Vagina (tissue), 2 donors: ENCODE data around the gene SMG6. TPM values are rescaled to one million over a fixed set of nuclear protein-coding genes. Genes with fewer than 3 reads are reported as not detected.

Source experiments
- DNase-seq, 2 donors: peaks; one replicate each; pipeline ENCODE4 v3.0.0-alpha.2; 2017; ENCODE audit errors: extremely low spot score in 2 of 2
- H3K27ac ChIP-seq: fragments of 200-600 bp; sonication (generic); one replicate; pipeline ENCODE4 v1.5.1; 2019
- H3K27me3 ChIP-seq: fragments of 200-600 bp; sonication (generic); one replicate; pipeline ENCODE4 v1.5.1; 2019
- H3K36me3 ChIP-seq, 2 donors: fragments of 200-600 bp; sonication (generic); one replicate each; pipeline ENCODE4 v1.5.1; 2017 to 2019
- H3K4me1 ChIP-seq: fragments of 200-600 bp; sonication (generic); one replicate; pipeline ENCODE4 v1.5.1; 2019
- H3K4me3 ChIP-seq, 2 donors: fragments of 200-600 bp; sonication (generic); 1 replicate in 1 of 2; 2 replicates in 1 of 2; pipeline ENCODE4 v1.5.1; 2016 to 2019
- H3K9me3 ChIP-seq: fragments of 200-600 bp; sonication (generic); one replicate; pipeline ENCODE4 v1.5.1; 2019
- POLR2A ChIP-seq, 2 donors: fragments of 450-650 bp; IDR thresholded peaks; one replicate each; pipeline ENCODE4 v1.6.1; 2017; ENCODE audit warnings: antibody characterized with exemption in 2 of 2, mild to moderate bottlenecking in 2 of 2, moderate library complexity in 2 of 2
- POLR2AphosphoS5 ChIP-seq, 2 donors: sonication (generic); formaldehyde crosslinking; IDR thresholded peaks; one replicate each; pipeline ENCODE4 v1.9.0; 2017; ENCODE audit warnings: antibody characterized with exemption in 2 of 2, mild to moderate bottlenecking in 2 of 2, low read depth in 1 of 2; ENCODE audit not compliant: insufficient read depth in 1 of 2
- intact Hi-C: fragments of 100-400 bp; cut with DNase I; formaldehyde crosslinking; loops from one replicate; pipeline ENCODE4 v1.15.1; 2023
- total RNA-seq: library from RNA; depleted of rRNA; stranded (reverse); fragments of >200 nt; gene quantifications from one replicate; pipeline ENCODE4 v1.2.3, GENCODE V29; 2016
- TF ChIP-seq, protein P1 (sequence below), 3 experiments: fragments of 450-650 bp in 2 of 3; fragments of 200-600 bp in 1 of 3; sonication (generic) in 1 of 3; IDR thresholded peaks; one replicate each; pipeline ENCODE4 v1.5.1; 2017 to 2019; ENCODE audit warnings: antibody characterized with exemption in 3 of 3, mild to moderate bottlenecking in 2 of 3, moderate library complexity in 2 of 3

Gene SMG6
- total RNA-seq, 1 donor from 2014 or later = 46.2 TPM

DNA sequence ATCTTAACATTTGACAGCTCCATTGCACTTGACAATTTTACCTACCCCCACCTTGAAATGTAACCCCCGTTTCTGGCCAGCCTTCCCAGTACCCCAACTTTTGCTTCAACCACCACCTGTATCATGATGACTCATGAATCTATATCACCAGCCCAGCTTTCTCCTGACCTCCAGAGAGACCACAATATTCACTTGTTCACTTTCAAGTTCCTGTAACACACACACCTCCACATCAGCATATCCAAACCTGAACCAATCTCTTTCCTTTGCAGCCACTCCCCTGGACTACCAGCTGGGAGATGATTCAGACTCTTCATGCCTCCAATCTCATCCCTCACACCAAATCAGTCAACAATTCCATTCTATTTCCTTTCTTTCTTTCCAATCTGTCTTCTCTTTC is 8.0 kb downstream of the SMG6 start:
- TF ChIP-seq, protein P1, sequence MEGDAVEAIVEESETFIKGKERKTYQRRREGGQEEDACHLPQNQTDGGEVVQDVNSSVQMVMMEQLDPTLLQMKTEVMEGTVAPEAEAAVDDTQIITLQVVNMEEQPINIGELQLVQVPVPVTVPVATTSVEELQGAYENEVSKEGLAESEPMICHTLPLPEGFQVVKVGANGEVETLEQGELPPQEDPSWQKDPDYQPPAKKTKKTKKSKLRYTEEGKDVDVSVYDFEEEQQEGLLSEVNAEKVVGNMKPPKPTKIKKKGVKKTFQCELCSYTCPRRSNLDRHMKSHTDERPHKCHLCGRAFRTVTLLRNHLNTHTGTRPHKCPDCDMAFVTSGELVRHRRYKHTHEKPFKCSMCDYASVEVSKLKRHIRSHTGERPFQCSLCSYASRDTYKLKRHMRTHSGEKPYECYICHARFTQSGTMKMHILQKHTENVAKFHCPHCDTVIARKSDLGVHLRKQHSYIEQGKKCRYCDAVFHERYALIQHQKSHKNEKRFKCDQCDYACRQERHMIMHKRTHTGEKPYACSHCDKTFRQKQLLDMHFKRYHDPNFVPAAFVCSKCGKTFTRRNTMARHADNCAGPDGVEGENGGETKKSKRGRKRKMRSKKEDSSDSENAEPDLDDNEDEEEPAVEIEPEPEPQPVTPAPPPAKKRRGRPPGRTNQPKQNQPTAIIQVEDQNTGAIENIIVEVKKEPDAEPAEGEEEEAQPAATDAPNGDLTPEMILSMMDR (IDR thresholded peaks at IDR 0.05) = no peak
- TF ChIP-seq POLR2AphosphoS5 (IDR thresholded peaks at IDR 0.05; ENCODE audit: insufficient read depth in 1 of 2, low read depth in 1 of 2) (no peak), POLR2A (IDR thresholded peaks at IDR 0.05) (no peak)
- H3K36me3 ChIP-seq = peaks cover 0 to 81% of the 10 kb centered on the region in 2 donors
- intact Hi-C loops = no loop called here
- no peak overlapping the region for H3K4me3 ChIP-seq
- H3K4me1 ChIP-seq = peaks cover 14% of the 10 kb centered on the region
- H3K27ac ChIP-seq = no peak overlapping the region
- DNase-seq = no peak
- no peaks in the 10 kb centered on the region for H3K27me3 ChIP-seq
- no peaks in the 10 kb centered on the region for H3K9me3 ChIP-seq

DNA sequence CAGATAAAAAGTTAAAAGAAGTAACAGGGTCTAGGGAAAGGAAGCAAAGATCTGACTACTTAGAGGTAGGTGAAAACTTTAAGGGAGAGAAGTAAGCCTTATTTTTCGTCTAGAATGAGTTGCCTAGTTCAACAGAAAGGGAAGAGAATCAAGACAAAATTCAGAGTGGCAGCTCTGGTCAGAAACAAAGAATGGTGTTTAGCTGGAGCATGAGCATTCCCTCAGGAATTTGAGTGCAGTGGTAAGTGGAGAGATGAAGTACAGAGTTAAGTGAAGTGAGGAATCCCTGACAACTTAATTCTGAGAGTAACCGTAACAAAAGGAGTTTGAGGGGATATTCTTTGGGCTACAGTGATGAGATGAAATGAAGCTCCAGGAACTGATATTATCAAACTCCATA is 11.5 kb downstream of the SMG6 start:
- Histone ChIP-seq H3K4me3 (no peak overlapping the region), H3K36me3 (peaks cover 0 to 62% of the 10 kb centered on the region in 2 donors), H3K4me1 (no peaks in the 10 kb centered on the region), H3K27ac (no peak overlapping the region), H3K9me3 (no peaks in the 10 kb centered on the region), H3K27me3 (no peaks in the 10 kb centered on the region)
- DNase-seq = no peak
- TF ChIP-seq POLR2AphosphoS5 (IDR thresholded peaks at IDR 0.05; ENCODE audit: insufficient read depth in 1 of 2, low read depth in 1 of 2) = no peak
- TF ChIP-seq, protein P1 (IDR thresholded peaks at IDR 0.05) = no peak
- intact Hi-C loops = no loop called here

DNA sequence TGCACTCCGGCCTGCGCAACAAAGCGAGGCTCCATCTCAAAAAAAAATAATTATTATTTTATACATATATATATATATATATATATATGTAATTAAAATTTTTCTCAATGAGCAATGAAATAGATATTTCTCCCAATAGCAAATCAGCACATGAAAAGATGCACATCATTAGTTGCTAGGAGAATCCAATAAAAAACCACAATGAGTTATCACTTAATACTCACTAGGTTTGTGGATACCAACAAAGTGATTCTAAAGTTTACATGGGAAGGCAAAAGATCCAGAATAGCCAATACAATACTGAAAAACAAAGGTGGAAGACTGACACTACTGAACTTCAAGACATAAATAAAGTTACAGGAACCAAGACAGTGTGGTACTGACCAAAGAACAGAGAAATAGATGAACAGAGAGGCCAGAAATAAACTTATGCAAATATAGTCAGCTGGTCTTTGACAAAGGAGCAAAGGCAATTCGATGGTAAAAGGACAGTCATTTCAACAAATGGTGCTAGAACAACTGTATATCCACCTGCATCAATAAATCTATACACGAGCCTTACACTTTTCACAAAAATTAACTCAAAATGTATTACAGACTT is 13.6 kb downstream of the SMG6 start:
- no peaks in the 10 kb centered on the region for H3K27me3 ChIP-seq

DNA sequence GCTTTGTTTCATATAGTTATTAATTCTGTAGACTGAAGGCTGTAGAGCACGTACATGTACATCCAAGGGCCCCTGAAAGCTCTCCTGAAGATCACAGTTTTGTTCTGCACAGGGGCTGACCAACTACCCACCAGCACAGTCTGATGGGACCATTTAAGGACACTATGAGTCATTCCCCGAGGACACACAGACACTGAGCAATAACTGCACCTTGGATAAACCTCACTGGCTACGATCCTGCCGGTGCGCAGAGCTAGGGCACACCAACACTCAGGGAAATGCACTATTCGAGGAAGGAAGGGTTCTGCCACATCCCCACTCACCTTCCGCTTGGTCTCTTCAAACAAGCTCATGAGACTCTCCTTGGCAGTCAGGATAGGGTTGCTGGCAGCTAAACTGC is 20.3 kb downstream of the SMG6 start:
- H3K9me3 ChIP-seq = no peaks in the 10 kb centered on the region
- H3K27me3 ChIP-seq = no peaks in the 10 kb centered on the region
- no peak for TF ChIP-seq POLR2A (IDR thresholded peaks at IDR 0.05)
- TF ChIP-seq, protein P1 (IDR thresholded peaks at IDR 0.05) = no peak
- TF ChIP-seq POLR2AphosphoS5 (IDR thresholded peaks at IDR 0.05; ENCODE audit: insufficient read depth in 1 of 2, low read depth in 1 of 2) = no peak
- no peak overlapping the region for H3K27ac ChIP-seq
- DNase-seq = no peak
- intact Hi-C loops = loop anchor here (5.0 kb wide), 1 partner anchor 226 kb away; the partner anchor contains the start of gene HIC1
- no peaks in the 10 kb centered on the region for H3K4me1 ChIP-seq
- H3K36me3 ChIP-seq = peaks cover 0 to 47% of the 10 kb centered on the region in 2 donors
- no peak overlapping the region for H3K4me3 ChIP-seq

More for the DNA sequence above, 13.6 kb downstream of the SMG6 start:
- DNase-seq = no peak
- Histone ChIP-seq H3K4me3 (no peak overlapping the region), H3K9me3 (no peaks in the 10 kb centered on the region), H3K36me3 (peaks cover 0 to 43% of the 10 kb centered on the region in 2 donors), H3K27ac (no peak overlapping the region), H3K4me1 (no peaks in the 10 kb centered on the region)
- TF ChIP-seq POLR2A (IDR thresholded peaks at IDR 0.05) = no peak
- TF ChIP-seq, protein P1 (IDR thresholded peaks at IDR 0.05) = no peak
- TF ChIP-seq POLR2AphosphoS5 (IDR thresholded peaks at IDR 0.05; ENCODE audit: insufficient read depth in 1 of 2, low read depth in 1 of 2) = no peak
- intact Hi-C loops = no loop called here

DNA sequence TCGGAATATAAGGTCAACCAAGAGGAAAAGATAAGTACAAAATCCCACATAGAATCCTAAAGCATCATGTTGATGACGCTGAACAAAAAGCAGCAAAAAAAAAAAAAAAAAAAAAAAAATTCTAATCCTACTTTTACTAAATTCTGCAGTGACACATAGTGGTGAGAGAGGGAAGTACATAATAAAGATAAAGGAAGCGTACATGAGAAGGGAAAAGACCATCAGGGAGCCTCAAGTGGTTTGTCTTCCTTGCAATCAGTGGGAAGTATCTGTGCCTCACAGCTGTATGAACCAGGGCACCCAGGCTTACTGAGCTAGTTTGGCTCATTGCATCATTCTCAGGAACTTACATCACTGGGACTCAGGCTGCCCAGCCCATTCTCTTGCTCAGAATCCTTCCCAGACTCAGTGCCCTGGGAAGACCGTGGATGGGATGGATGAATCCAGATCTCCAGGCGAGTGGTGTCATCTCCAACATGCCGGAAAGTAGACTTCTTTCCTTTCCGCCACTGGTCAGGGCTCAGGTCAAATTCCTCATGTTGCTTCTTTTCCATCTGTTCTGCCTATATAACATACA is 21.2 kb downstream of the SMG6 start:
- Histone ChIP-seq H3K4me1 (no peaks in the 10 kb centered on the region), H3K4me3 (no peak overlapping the region), H3K9me3 (no peaks in the 10 kb centered on the region), H3K27me3 (no peaks in the 10 kb centered on the region), H3K36me3 (peaks cover 0 to 47% of the 10 kb centered on the region in 2 donors), H3K27ac (no peak overlapping the region)
- DNase-seq = no peak
- intact Hi-C loops = loop anchor here (5.0 kb wide), 1 partner anchor 225 kb away; the partner anchor contains the start of gene HIC1
- TF ChIP-seq POLR2AphosphoS5 (IDR thresholded peaks at IDR 0.05; ENCODE audit: insufficient read depth in 1 of 2, low read depth in 1 of 2) = no peak
- TF ChIP-seq, protein P1 (IDR thresholded peaks at IDR 0.05) = peak in 2 of 3 experiments; percentile 26 to 53
